ENCODE data around the gene EPGN.

DNA sequence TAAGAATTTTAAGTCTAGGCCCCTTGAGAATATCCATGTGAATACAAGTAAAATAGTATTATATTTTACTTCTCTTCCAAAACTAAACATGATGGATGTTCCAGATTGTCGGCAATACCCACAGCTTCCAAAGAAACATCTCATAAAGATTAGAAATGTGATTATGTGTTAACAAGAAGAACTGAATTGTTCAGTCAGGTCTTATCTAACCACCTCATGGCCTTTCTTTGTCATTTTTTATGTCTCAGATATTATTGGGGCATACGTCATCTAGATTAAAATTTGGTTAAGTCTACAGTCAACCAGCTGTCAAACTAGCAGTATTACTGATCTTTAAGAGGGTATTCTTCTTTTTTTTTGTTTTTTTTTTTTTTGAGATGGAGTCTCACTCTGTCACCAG is 10.0 kb downstream of the EPGN start:
- TF ChIP-seq, protein P1, sequence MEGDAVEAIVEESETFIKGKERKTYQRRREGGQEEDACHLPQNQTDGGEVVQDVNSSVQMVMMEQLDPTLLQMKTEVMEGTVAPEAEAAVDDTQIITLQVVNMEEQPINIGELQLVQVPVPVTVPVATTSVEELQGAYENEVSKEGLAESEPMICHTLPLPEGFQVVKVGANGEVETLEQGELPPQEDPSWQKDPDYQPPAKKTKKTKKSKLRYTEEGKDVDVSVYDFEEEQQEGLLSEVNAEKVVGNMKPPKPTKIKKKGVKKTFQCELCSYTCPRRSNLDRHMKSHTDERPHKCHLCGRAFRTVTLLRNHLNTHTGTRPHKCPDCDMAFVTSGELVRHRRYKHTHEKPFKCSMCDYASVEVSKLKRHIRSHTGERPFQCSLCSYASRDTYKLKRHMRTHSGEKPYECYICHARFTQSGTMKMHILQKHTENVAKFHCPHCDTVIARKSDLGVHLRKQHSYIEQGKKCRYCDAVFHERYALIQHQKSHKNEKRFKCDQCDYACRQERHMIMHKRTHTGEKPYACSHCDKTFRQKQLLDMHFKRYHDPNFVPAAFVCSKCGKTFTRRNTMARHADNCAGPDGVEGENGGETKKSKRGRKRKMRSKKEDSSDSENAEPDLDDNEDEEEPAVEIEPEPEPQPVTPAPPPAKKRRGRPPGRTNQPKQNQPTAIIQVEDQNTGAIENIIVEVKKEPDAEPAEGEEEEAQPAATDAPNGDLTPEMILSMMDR (IDR thresholded peaks at IDR 0.05; ENCODE audit: borderline replicate concordance, extremely low read depth, low read length, poor library complexity, severe bottlenecking): no peak
- TF ChIP-seq EZH2 (IDR thresholded peaks at IDR 0.05; ENCODE audit: borderline replicate concordance, low read depth, low read length, severe bottlenecking): no peak

Data from DND-41 (cell line).